ENCODE measurements around the gene MPPE1. TPM values are rescaled to one million over a fixed set of nuclear protein-coding genes. Genes with fewer than 3 reads are reported as not detected.
"Not testable (repeated sequence)": the region's sequence is repeated elsewhere in the genome, so short reads cannot be mapped to it uniquely, and the experiment has no call there.

The MPPE1 gene
- total and polyA plus RNA-seq, 4 experiments from 2014 or later = 28.5 to 79.7 (median 59.6) TPM

- POLR2A ChIA-PET (ENCODE audit: partially characterized antibody) = no interaction called here
- Histone ChIP-seq H3K36me3 (ENCODE audit: insufficient read depth, low read length) (no peaks in the 10 kb centered on the region), H3K27me3 (ENCODE audit: insufficient read depth, low read length) (no peaks in the 10 kb centered on the region), H3K4me1 (ENCODE audit: insufficient read depth, low read length) (peaks cover 8% of the 10 kb centered on the region), H3K9me3 (ENCODE audit: control insufficient read depth in 1 of 2, low read length in 2 of 2) (no peaks in the 10 kb centered on the region), H3K4me3 (ENCODE audit: low read length in 2 of 2) (no peak overlapping the region), H3K27ac (ENCODE audit: low read depth, low read length) (no peak overlapping the region)
- CTCF ChIA-PET (ENCODE audit: partially characterized antibody) = interaction anchor here (1.1 to 19.3 kb wide), 3 partner anchors 10 to 44 kb away, joined by 4 to 665 read pairs (median 25); no protein-coding TSS in a partner anchor
- Mint-ChIP-seq H3K4me3 (no peak overlapping the region), H3K36me3 (no peaks in the 10 kb centered on the region), H3K4me1 (peaks cover 6 to 18% (median 9%) of the 10 kb centered on the region in 4 donors), H3K27ac (peak overlapping the region in 2 of 7 donors; percentile 12 to 79), H3K27me3 (peaks cover 0 to 3% of the 10 kb centered on the region in 2 donors), H3K9me3 (no peaks in the 10 kb centered on the region)
- intact Hi-C loops (cut with micrococcal nuclease) = no loop called here
- no peak for DNase-seq
Measured at GRCh38 chr18:11950824-11951223, 42.7 kb upstream of the MPPE1 start.

DNA sequence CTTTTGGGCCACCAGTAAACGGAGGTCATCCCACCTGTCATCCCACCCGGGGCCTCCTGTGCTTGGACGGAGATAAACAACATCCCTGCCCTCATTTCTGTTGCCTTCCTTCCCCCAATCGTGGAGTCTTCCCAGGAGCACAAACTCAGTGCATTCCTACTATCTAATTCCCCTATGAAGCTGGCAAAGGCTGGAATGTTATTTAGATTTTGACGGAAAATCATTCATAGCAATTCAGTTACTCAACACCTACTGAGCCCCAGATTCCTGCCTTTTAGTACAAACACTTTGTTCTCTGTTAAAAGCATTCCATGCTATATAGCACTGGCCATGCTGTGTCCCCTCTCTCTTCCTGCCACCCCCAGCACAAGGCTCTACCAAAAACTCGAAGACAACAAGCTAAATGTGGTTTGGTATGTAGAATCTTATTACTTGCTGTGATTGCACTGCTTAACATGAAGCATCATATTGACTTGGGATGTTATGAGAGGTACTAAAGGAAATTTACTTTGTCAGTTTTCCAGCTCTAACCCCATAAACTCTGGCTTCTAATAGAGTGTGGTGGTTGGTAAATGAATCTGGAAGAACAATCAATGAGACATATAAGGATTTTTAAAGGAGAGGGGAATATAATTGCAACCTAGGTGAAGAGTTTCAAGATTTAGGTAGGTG lies 40.9 kb upstream of the MPPE1 start:
- no peak for DNase-seq
- peak overlapping the region in 3 of 7 donors; percentile 11 to 63 (median 18) for H3K27ac Mint-ChIP-seq
- no peak overlapping the region for H3K4me3 ChIP-seq (ENCODE audit: low read length in 2 of 2)
- ChIA-PET CTCF (ENCODE audit: partially characterized antibody) (interaction anchor here (1.5 to 19.3 kb wide), 3 partner anchors 11 to 99 kb away, joined by 3 to 665 read pairs (median 25); no protein-coding TSS in a partner anchor), POLR2A (ENCODE audit: partially characterized antibody) (interaction anchor here (0.8 to 1.3 kb wide), 2 partner anchors 32 to 40 kb away, joined by 3 to 7 read pairs; partner anchors contain the start of gene IMPA2)
- H3K9me3 ChIP-seq (ENCODE audit: control insufficient read depth in 1 of 2, low read length in 2 of 2) = no peaks in the 10 kb centered on the region
- H3K27ac ChIP-seq (ENCODE audit: low read depth, low read length) = no peak overlapping the region
- intact Hi-C loops (cut with micrococcal nuclease) = no loop called here
- no peaks in the 10 kb centered on the region for H3K9me3 Mint-ChIP-seq
- peaks cover 8% of the 10 kb centered on the region for H3K4me1 ChIP-seq (ENCODE audit: insufficient read depth, low read length)
- H3K4me3 Mint-ChIP-seq = peak overlapping the region in 6 of 8 donors; percentile 2 to 42 (median 24)
- H3K27me3 Mint-ChIP-seq = no peaks in the 10 kb centered on the region
- peaks cover 6 to 18% (median 9%) of the 10 kb centered on the region in 4 donors for H3K4me1 Mint-ChIP-seq
- H3K36me3 ChIP-seq (ENCODE audit: insufficient read depth, low read length) = no peaks in the 10 kb centered on the region
- no peaks in the 10 kb centered on the region for H3K36me3 Mint-ChIP-seq
- H3K27me3 ChIP-seq (ENCODE audit: insufficient read depth, low read length) = no peaks in the 10 kb centered on the region

DNA sequence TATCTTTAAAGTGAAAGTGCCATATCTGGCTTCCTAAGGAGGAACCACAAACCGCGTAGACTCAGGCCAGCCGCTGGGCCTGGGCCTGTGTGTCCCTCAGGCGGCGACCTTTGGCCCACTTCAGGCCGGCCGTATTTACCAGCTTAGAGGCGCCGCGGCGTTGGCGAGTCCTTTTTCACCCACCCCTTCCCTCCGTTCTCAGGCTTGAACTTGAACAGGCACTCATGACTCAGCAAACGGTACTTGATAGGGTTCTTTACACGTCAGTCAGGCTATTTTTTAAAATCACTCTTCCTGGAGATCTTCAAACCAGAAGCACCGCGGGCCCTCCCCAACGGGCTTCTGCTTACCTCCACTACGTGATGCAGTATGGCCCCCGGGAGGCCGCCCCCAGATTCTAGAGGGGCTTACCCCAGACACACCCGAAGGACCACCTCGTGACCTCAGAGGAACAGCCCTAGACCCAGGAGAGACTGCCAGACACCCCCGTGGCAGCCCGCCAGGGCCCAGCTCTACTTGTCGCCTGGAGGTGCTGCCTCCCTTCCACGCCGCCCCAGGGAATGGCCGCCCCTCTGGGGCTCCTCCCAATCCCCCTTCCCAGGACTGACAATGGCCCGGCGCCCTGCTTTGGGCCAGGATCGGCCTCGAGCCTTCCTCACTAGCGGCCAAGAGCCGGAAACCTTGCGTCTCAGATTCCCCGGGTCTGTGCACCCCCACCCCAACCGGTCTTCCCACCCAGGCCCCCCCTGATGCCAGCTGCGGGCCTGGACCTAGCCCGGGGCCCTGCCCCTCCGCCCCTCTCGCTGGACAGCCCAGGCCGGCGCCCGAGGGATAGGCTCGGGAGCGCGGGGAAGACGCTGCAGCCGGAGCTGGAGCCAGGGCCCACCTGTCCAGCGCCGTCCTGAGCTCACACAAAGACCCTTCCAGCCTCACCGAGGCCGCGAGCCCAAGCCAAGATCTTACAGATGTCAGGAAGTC lies 39.4 kb upstream of the MPPE1 start:
- Mint-ChIP-seq H3K4me3 (peak overlapping the region; percentile 83 to 95 (median 86)), H3K9me3 (no peaks in the 10 kb centered on the region), H3K36me3 (no peaks in the 10 kb centered on the region), H3K27ac (peak overlapping the region; percentile 17 to 93 (median 88)), H3K27me3 (no peaks in the 10 kb centered on the region), H3K4me1 (peaks cover 6 to 18% (median 10%) of the 10 kb centered on the region in 4 donors)
- no peaks in the 10 kb centered on the region for H3K9me3 ChIP-seq (ENCODE audit: control insufficient read depth in 1 of 2, low read length in 2 of 2)
- ChIA-PET CTCF (ENCODE audit: partially characterized antibody) (interaction anchor here (1.0 to 19.3 kb wide), 4 partner anchors 9 to 91 kb away, joined by 3 to 665 read pairs (median 15); no protein-coding TSS in a partner anchor), POLR2A (ENCODE audit: partially characterized antibody) (interaction anchor here (0.5 to 1.9 kb wide), 5 partner anchors 10 to 936 kb away, joined by 3 to 17 read pairs (median 6); partner anchors contain the start of genes IMPA2 and MPPE1)
- H3K27me3 ChIP-seq (ENCODE audit: insufficient read depth, low read length) = no peaks in the 10 kb centered on the region
- no peaks in the 10 kb centered on the region for H3K36me3 ChIP-seq (ENCODE audit: insufficient read depth, low read length)
- intact Hi-C loops (cut with micrococcal nuclease) = loop anchor here (1.0 kb wide), 1 partner anchor 34 kb away; the partner anchor contains the start of gene IMPA2
- H3K4me1 ChIP-seq (ENCODE audit: insufficient read depth, low read length) = peaks cover 8% of the 10 kb centered on the region
- no peak overlapping the region for H3K27ac ChIP-seq (ENCODE audit: low read depth, low read length)
- DNase-seq = peak; percentile 40 to 73 (median 59)
- peak overlapping the region in 1 of 2 donors; percentile 62 for H3K4me3 ChIP-seq (ENCODE audit: low read length in 2 of 2)

GRCh38 chr18:11946756-11947155 lies 38.6 kb upstream of the MPPE1 start:
- POLR2A ChIA-PET (ENCODE audit: partially characterized antibody) = interaction anchor here (0.9 to 1.9 kb wide), 4 partner anchors 9 to 937 kb away, joined by 3 to 17 read pairs (median 8); partner anchors contain the start of genes IMPA2 and MPPE1
- H3K4me3 Mint-ChIP-seq = peak overlapping the region in 7 of 8 donors; percentile 46 to 95 (median 83)
- H3K27me3 Mint-ChIP-seq = no peaks in the 10 kb centered on the region
- peak overlapping the region in 2 of 7 donors; percentile 72 to 75 for H3K27ac Mint-ChIP-seq
- Histone ChIP-seq H3K36me3 (ENCODE audit: insufficient read depth, low read length) (no peaks in the 10 kb centered on the region), H3K9me3 (ENCODE audit: control insufficient read depth in 1 of 2, low read length in 2 of 2) (no peaks in the 10 kb centered on the region), H3K27me3 (ENCODE audit: insufficient read depth, low read length) (no peaks in the 10 kb centered on the region), H3K4me3 (ENCODE audit: low read length in 2 of 2) (peak overlapping the region in 1 of 2 donors; percentile 62), H3K27ac (ENCODE audit: low read depth, low read length) (no peak overlapping the region), H3K4me1 (ENCODE audit: insufficient read depth, low read length) (peaks cover 8% of the 10 kb centered on the region)
- no peaks in the 10 kb centered on the region for H3K9me3 Mint-ChIP-seq
- CTCF ChIA-PET (ENCODE audit: partially characterized antibody) = interaction anchor here (1.2 to 19.3 kb wide), 3 partner anchors 8 to 66 kb away, joined by 3 to 665 read pairs (median 27); no protein-coding TSS in a partner anchor
- no peak for DNase-seq
- no peaks in the 10 kb centered on the region for H3K36me3 Mint-ChIP-seq
- intact Hi-C loops (cut with micrococcal nuclease) = loop anchor here (1.0 kb wide), 1 partner anchor 35 kb away; the partner anchor contains the start of gene IMPA2
- H3K4me1 Mint-ChIP-seq = peaks cover 6 to 18% (median 10%) of the 10 kb centered on the region in 4 donors

GRCh38 chr18:11945834-11946659 lies 37.9 kb upstream of the MPPE1 start:
- H3K27me3 ChIP-seq (ENCODE audit: insufficient read depth, low read length); H3K27ac Mint-ChIP-seq; H3K27me3 Mint-ChIP-seq; H3K9me3 ChIP-seq (ENCODE audit: control insufficient read depth in 1 of 2, low read length in 2 of 2); DNase-seq; intact Hi-C loops (cut with micrococcal nuclease); H3K27ac ChIP-seq (ENCODE audit: low read depth, low read length); H3K4me1 ChIP-seq (ENCODE audit: insufficient read depth, low read length); H3K4me3 ChIP-seq (ENCODE audit: low read length in 2 of 2); H3K36me3 Mint-ChIP-seq; H3K9me3 Mint-ChIP-seq; H3K36me3 ChIP-seq (ENCODE audit: insufficient read depth, low read length): not testable (repeated sequence)
- Mint-ChIP-seq H3K4me3 (peak overlapping the region in 2 of 8 donors; percentile 36 to 95), H3K4me1 (peaks cover 6 to 18% (median 10%) of the 10 kb centered on the region in 4 donors)
- CTCF ChIA-PET (ENCODE audit: partially characterized antibody) = interaction anchor here (0.8 to 19.3 kb wide), 4 partner anchors 8 to 67 kb away, joined by 3 to 665 read pairs (median 15); no protein-coding TSS in a partner anchor
- POLR2A ChIA-PET (ENCODE audit: partially characterized antibody) = interaction anchor here (0.6 to 2.3 kb wide), 6 partner anchors 8 to 1666 kb away, joined by 3 to 17 read pairs (median 7); partner anchors contain the start of genes IMPA2 and MPPE1

DNA sequence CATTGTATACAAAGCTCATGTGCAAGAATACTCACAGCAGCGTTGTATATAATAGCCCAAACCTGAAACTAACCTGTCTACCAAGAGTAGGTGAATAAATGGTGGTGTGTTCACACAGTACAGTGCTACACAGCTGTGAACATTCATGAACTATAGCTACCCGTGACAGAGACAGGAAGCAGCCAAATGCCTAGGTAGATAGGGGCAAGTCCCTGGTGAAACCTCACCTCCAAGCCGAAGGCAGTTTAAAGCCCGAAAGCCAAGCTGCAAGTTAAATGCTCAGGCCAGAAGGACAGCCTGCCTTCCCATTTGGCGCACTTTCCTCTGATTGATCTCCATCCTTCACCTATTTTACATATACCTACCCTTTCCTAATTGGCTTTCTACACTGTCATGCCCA lies 36.7 kb upstream of the MPPE1 start:
- H3K27ac Mint-ChIP-seq = no peak overlapping the region
- POLR2A ChIA-PET (ENCODE audit: partially characterized antibody) = interaction anchor here (2.3 kb wide), 1 partner anchor 36 kb away, joined by 8 read pairs; the partner anchor contains the start of gene IMPA2

More for the DNA sequence above, 36.7 kb upstream of the MPPE1 start:
- H3K4me3 ChIP-seq (ENCODE audit: low read length in 2 of 2) = no peak overlapping the region
- no peaks in the 10 kb centered on the region for H3K36me3 ChIP-seq (ENCODE audit: insufficient read depth, low read length)
- H3K4me1 ChIP-seq (ENCODE audit: insufficient read depth, low read length) = peaks cover 8% of the 10 kb centered on the region
- intact Hi-C loops (cut with micrococcal nuclease) = no loop called here
- no peaks in the 10 kb centered on the region for H3K9me3 Mint-ChIP-seq
- CTCF ChIA-PET (ENCODE audit: partially characterized antibody) = interaction anchor here (19.3 kb wide), 1 partner anchor 50 kb away, joined by 665 read pairs; no protein-coding TSS in a partner anchor
- H3K27me3 ChIP-seq (ENCODE audit: insufficient read depth, low read length) = no peaks in the 10 kb centered on the region
- H3K36me3 Mint-ChIP-seq = no peaks in the 10 kb centered on the region
- no peaks in the 10 kb centered on the region for H3K9me3 ChIP-seq (ENCODE audit: control insufficient read depth in 1 of 2, low read length in 2 of 2)
- H3K27me3 Mint-ChIP-seq = no peaks in the 10 kb centered on the region
- no peak overlapping the region for H3K27ac ChIP-seq (ENCODE audit: low read depth, low read length)
- DNase-seq = no peak
- peaks cover 6 to 18% (median 10%) of the 10 kb centered on the region in 4 donors for H3K4me1 Mint-ChIP-seq
- no peak overlapping the region for H3K4me3 Mint-ChIP-seq
